Measurements from ENCODE around the gene PLXNC1. TPM values are rescaled to one million over a fixed set of nuclear protein-coding genes. Genes with fewer than 3 reads are reported as not detected.

PLXNC1 gene
- polyA plus RNA-seq, 1 of the 3 experiments (the other 2 are of a cell fraction) = 0.23 TPM

DNA sequence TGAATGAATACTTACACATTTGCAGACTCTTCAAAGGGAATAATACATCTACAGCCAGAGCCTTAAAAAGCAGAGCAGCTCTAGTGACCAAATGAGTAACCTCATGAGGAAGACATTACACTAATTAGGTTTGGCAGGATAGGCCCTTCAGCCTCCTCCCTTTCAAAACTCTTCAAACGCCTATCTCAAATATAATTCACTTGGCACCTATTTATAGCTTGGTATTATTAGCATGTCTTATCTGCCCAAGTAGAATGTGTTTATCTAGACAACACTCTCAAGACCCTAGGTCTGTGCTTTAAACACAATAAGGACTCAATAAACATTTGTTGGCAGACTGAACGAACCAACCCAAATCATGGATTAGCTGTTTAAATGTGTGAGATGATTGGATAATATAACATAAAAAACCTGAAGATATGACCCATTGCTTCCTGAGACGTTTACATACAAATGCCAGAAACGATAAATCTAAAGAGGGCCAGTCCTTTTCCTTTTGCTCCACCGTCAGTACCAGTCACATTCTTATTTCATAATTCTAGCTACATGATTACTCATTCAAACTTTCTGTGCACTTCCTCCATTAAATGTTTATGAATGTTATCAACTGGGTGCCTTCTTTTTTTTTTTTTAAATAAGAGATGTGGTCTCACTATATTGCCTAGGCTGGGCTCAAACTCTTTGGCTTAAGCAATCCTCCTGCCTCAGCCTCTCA lies 188.0 kb downstream of the PLXNC1 start:
- Histone ChIP-seq H3K4me2 (no peak overlapping the region), H3K9me3 (no peaks in the 10 kb centered on the region), H2AFZ (ENCODE audit: low read depth) (no peak overlapping the region), H3K27me3 (ENCODE audit: insufficient read depth) (no peaks in the 10 kb centered on the region), H3K79me2 (ENCODE audit: insufficient read depth) (no peaks in the 10 kb centered on the region), H3F3A (replicated peaks; ENCODE audit: insufficient read depth) (no peaks in the 10 kb centered on the region), H3K36me3 (replicated peaks in 1 of 2; ENCODE audit: control insufficient read depth in 1 of 2, insufficient read depth in 2 of 2, low read length in 1 of 2) (peaks cover 0 to 9% of the 10 kb centered on the region in 2 experiments), H3K9me2 (no peaks in the 10 kb centered on the region), H3K4me3 (ENCODE audit: low read depth in 2 of 2, low read length in 1 of 2) (no peak overlapping the region), H3K4me1 (ENCODE audit: control insufficient read depth in 1 of 2, insufficient read depth in 2 of 2, low read depth in 1 of 2, low read length in 1 of 2) (no peaks in the 10 kb centered on the region), H3K27ac (ENCODE audit: low read depth in 2 of 2, low read length in 1 of 2) (no peak overlapping the region), H4K20me1 (ENCODE audit: insufficient read depth) (no peaks in the 10 kb centered on the region), H3K9ac (no peak overlapping the region)
- no peak for TF ChIP-seq FOXM1 (IDR thresholded peaks at IDR 0.05; ENCODE audit: low read depth)
- TF ChIP-seq RCOR1 (IDR thresholded peaks at IDR 0.05; ENCODE audit: low read length) = no peak
- TF ChIP-seq SIN3A (IDR thresholded peaks at IDR 0.05; ENCODE audit: borderline replicate concordance, low read depth, low read length) = no peak
- TF ChIP-seq, protein P1, sequence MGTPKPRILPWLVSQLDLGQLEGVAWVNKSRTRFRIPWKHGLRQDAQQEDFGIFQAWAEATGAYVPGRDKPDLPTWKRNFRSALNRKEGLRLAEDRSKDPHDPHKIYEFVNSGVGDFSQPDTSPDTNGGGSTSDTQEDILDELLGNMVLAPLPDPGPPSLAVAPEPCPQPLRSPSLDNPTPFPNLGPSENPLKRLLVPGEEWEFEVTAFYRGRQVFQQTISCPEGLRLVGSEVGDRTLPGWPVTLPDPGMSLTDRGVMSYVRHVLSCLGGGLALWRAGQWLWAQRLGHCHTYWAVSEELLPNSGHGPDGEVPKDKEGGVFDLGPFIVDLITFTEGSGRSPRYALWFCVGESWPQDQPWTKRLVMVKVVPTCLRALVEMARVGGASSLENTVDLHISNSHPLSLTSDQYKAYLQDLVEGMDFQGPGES (IDR thresholded peaks at IDR 0.05; ENCODE audit: low read depth, low read length) = no peak
- TF ChIP-seq MXI1 (IDR thresholded peaks at IDR 0.05; ENCODE audit: low read depth, low read length) = no peak
- TF ChIP-seq FOXJ3 (CRISPR knock-in tag; IDR thresholded peaks at IDR 0.05) = no peak
- TF ChIP-seq POLR2AphosphoS5 (IDR thresholded peaks at IDR 0.05; ENCODE audit: low read depth, low read length) = no peak
- TF ChIP-seq RAD21 (IDR thresholded peaks at IDR 0.05; ENCODE audit: low read length) = no peak
- ChIA-PET POLR2A (no interaction called here), CTCF (no interaction called here)
- WGBS (ENCODE audit: low lambda C conversion rate) = 91% methylated on average over 5 of the region's 5 CpGs
- no peak for DNase-seq

DNA sequence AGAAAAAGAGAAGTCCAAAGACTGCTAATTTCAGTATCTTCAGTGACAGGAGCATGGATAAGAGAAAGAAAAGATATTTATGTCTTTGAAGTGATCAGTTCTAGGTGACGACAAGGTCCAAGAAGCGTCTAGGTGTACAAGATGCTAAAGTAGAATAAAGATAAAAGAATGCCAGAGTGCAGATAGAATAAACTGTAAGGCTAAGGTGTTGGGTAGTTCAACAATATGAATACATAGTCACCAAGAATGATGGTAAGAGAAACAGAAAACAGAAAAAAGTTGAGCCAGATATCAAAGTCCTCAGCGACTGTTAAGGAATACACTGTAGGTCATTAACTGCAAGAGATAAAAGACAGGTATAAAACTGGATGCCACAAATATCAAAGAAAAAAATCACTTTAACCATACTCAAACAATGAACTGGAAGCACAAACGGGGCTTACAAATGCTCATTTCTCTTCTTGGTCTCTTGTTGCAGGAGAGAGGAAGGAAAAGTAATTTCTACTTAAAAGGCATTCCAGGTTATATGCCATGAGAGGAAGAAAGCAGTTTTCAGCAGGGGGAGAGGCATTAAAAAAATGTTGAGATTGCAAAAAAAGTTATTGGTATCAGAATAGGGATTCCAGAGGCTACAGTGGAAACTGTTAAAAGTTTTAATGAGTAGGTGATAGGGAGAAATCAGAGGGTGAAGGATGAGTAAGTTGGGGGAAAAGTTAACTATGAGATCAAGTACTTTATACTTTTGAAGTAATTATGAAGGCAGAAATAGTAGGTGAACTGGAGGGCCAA lies 189.8 kb downstream of the PLXNC1 start:
- ChIA-PET POLR2A (no interaction called here), CTCF (no interaction called here)

More for the DNA sequence above, 189.8 kb downstream of the PLXNC1 start:
- Histone ChIP-seq H3K4me1 (ENCODE audit: control insufficient read depth in 1 of 2, insufficient read depth in 2 of 2, low read depth in 1 of 2, low read length in 1 of 2) (no peaks in the 10 kb centered on the region), H3K9me3 (no peaks in the 10 kb centered on the region), H3K27ac (ENCODE audit: low read depth in 2 of 2, low read length in 1 of 2) (no peak overlapping the region), H2AFZ (ENCODE audit: low read depth) (no peak overlapping the region), H3K36me3 (replicated peaks in 1 of 2; ENCODE audit: control insufficient read depth in 1 of 2, insufficient read depth in 2 of 2, low read length in 1 of 2) (no peaks in the 10 kb centered on the region), H3K4me3 (ENCODE audit: low read depth in 2 of 2, low read length in 1 of 2) (no peak overlapping the region), H3K27me3 (ENCODE audit: insufficient read depth) (no peaks in the 10 kb centered on the region), H3K9ac (no peak overlapping the region), H3K9me2 (no peaks in the 10 kb centered on the region), H3F3A (replicated peaks; ENCODE audit: insufficient read depth) (no peaks in the 10 kb centered on the region), H3K4me2 (no peak overlapping the region), H4K20me1 (ENCODE audit: insufficient read depth) (no peaks in the 10 kb centered on the region), H3K79me2 (ENCODE audit: insufficient read depth) (no peaks in the 10 kb centered on the region)
- WGBS (ENCODE audit: low lambda C conversion rate) = 97% methylated on average over 4 of the region's 4 CpGs
- DNase-seq = no peak
- TF ChIP-seq NRF1 (IDR thresholded peaks at IDR 0.05; ENCODE audit: low read depth, low read length) (no peak), MEF2A (IDR thresholded peaks at IDR 0.05; ENCODE audit: borderline replicate concordance, low read depth) (no peak), RAD21 (IDR thresholded peaks at IDR 0.05; ENCODE audit: low read length) (no peak), GATA2 (CRISPR knock-in tag; IDR thresholded peaks at IDR 0.05) (no peak), RXRA (IDR thresholded peaks at IDR 0.05; ENCODE audit: borderline replicate concordance, low read depth) (no peak), POLR2AphosphoS5 (IDR thresholded peaks at IDR 0.05; ENCODE audit: low read depth, low read length) (no peak), RFX5 (IDR thresholded peaks at IDR 0.05; ENCODE audit: low read length) (no peak), TCF12 (IDR thresholded peaks at IDR 0.05) (no peak), EP300 (IDR thresholded peaks at IDR 0.05; ENCODE audit: borderline replicate concordance in 1 of 2, low read depth in 1 of 2, low read length in 1 of 2) (no peak), TAF1 (IDR thresholded peaks at IDR 0.05; ENCODE audit: borderline replicate concordance, low read depth, low read length) (no peak), MXI1 (IDR thresholded peaks at IDR 0.05; ENCODE audit: low read depth, low read length) (no peak), FOXJ3 (CRISPR knock-in tag; IDR thresholded peaks at IDR 0.05) (no peak), SIN3A (IDR thresholded peaks at IDR 0.05; ENCODE audit: borderline replicate concordance, low read depth, low read length) (no peak)
- TF ChIP-seq, protein P2, sequence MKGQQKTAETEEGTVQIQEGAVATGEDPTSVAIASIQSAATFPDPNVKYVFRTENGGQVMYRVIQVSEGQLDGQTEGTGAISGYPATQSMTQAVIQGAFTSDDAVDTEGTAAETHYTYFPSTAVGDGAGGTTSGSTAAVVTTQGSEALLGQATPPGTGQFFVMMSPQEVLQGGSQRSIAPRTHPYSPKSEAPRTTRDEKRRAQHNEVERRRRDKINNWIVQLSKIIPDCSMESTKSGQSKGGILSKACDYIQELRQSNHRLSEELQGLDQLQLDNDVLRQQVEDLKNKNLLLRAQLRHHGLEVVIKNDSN (IDR thresholded peaks at IDR 0.05; ENCODE audit: borderline replicate concordance, low read depth) = no peak
- TF ChIP-seq, protein P3, sequence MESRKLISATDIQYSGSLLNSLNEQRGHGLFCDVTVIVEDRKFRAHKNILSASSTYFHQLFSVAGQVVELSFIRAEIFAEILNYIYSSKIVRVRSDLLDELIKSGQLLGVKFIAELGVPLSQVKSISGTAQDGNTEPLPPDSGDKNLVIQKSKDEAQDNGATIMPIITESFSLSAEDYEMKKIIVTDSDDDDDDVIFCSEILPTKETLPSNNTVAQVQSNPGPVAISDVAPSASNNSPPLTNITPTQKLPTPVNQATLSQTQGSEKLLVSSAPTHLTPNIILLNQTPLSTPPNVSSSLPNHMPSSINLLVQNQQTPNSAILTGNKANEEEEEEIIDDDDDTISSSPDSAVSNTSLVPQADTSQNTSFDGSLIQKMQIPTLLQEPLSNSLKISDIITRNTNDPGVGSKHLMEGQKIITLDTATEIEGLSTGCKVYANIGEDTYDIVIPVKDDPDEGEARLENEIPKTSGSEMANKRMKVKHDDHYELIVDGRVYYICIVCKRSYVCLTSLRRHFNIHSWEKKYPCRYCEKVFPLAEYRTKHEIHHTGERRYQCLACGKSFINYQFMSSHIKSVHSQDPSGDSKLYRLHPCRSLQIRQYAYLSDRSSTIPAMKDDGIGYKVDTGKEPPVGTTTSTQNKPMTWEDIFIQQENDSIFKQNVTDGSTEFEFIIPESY (IDR thresholded peaks at IDR 0.05; ENCODE audit: borderline replicate concordance, low read depth) = no peak

All from SK-N-SH (cell line).